Measurements from ENCODE around the gene ACTN4.

Gene ACTN4

DNA sequence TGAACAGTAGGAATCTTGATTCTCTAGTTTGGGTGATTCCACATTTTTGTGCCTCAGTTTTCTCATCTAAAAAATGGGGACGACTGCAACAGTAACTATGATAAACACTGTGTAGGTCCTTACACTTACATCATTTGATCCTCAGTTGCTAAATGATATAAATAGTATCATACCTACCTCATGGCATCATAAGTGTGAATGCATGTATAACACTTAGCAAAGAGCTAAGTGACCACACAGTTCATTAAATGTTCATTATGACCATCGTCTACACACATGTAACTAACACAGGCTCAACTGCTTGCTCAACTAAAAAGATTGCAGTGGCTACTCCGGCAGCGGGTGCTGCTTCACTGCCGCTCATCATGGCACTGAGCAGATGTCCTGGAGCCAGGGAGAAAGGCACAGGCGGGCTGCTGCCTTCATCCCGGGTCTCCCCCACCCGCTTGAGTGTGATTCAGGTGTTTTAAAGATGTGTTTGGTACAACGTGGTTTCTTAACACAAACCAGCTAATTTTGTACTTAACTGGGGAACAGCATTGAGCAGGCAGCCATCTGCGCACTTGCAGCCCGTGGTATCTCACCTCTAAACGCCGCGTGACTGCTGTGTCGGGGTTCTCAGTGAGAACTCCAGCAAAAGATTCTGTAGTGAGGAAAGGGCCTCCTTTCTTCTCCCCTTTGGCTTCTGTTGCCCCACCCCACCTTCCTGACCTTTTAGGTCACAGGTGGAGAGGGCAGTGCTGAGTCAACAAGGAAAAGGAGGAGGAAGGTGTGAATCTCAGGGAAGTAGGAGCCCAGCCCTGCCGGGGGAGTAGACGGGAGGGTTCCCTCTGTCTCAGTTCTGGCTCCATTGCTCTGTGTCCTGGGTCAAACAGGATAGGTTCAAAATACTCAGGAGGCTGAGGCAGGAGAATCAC is 11.7 kb upstream of the ACTN4 start:
- no peak for DNase-seq (ENCODE audit: low read depth)

- no peak for DNase-seq (ENCODE audit: low read depth)
These were observed 9.0 kb upstream of the ACTN4 start for GRCh38 chr19:38638461-38638860.

- DNase-seq (ENCODE audit: low read depth), result no peak
These were observed 7.8 kb upstream of the ACTN4 start for GRCh38 chr19:38639679-38640078.

- DNase-seq (ENCODE audit: low read depth), result no peak
These were observed 7.1 kb upstream of the ACTN4 start for GRCh38 chr19:38640368-38640767.

DNA sequence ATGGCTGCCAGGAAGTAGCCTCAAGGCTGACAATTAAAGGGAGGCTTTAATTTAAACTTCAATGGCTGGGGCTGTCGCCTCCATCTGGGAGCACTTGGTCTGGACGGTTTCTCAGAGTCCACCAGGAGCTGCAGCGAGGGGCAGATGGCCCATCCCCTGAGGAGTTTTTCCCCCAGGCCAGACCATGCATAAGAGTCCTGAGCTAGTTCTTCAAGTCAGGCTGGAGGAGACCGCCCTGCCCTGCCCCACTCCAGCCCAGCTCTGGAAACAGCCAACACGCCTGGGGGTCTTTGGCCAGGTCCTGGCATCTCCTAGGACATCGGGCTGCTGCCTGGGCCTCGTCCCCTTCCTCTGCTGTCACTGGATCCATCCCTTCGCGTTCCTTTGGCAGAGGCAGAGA is 5.3 kb upstream of the ACTN4 start:
- DNase-seq (ENCODE audit: low read depth), result no peak

GRCh38 chr19:38644719-38645118 is 2.7 kb upstream of the ACTN4 start:
- DNase-seq (ENCODE audit: low read depth), result no peak

- DNase-seq (ENCODE audit: low read depth), result no peak
These were observed 718 bp downstream of the ACTN4 start for GRCh38 chr19:38647966-38648768.

GRCh38 chr19:38648769-38649304 is 1.4 kb downstream of the ACTN4 start:
- no peak for DNase-seq (ENCODE audit: low read depth)

DNA sequence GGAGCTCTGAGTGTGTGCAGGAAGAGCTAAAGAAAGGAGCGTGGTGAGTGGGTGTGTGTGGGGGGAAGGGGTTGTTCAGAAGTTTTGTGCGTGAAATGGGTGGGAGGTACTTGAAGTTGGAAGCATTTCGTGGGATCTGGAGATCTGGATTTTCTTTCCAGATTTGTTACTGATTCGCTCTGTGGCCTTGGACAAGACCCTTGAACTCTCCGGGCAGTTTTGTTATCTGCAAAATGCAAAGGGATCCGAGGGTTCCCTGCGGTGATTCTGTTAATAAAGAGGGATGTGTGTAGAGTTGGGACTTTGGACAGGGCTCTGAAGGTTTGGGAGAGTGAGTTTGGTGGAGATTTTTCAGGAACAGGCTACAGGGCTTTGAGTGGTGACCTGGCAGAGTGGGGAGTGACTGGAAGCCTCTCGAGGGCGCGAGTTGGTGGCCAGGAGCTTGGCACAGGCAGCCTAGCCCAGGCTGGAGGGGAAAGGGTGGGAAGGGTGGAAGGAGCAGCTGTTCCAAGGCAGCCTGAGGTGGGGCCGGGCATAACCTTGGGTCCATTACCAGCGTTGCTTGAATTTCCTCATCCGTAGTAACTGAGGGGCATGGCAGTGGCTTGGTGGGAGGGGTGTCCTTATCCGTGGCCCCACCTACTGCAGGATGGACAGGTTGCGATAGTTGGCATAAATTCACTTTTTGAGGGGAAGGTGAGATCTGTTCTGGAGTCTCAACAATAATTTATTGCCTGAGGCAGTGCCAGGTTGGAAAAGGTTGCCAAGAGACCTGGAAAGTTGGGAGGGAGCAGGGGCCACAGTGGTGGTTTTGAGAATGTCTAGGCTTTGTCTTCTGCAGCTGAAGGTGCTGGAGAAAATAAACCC is 2.1 kb downstream of the ACTN4 start:
- no peak for DNase-seq (ENCODE audit: low read depth)

- no peak for DNase-seq (ENCODE audit: low read depth)
These were observed 2.8 kb downstream of the ACTN4 start for GRCh38 chr19:38650172-38650775.

DNA sequence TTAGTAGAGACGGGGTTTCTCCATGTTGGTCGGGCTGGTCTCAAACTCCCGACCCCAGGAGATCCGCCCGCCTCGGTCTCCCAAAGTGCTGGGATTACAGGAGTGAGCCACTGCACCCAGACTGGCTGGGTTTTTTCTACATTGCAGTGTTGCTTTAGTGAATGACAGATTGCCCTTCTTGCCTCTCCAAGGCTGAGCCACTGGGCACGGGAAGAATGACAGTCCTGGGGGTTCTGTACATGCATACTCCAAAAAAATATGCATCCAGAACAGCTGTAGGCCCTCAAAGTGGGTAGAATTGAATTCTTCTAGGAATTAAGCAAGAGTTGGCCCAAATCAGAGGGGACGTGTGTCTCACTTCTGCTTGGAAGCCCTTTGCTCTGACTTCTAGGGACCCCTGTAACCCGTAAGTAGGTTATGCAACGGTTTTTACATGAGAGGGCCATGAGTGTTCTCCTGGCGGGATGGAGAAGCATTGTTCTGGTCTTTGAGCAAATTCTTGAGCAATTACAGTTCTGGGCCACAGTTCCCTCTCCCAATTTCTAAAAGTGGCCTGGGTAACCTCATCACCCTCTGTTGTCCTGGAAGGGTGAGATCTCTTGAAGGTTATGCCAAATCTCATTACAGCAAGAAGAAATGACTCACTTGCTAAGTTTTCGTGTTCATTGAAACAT is 3.6 kb downstream of the ACTN4 start:
- peak; percentile 94 for DNase-seq (ENCODE audit: low read depth)

DNA sequence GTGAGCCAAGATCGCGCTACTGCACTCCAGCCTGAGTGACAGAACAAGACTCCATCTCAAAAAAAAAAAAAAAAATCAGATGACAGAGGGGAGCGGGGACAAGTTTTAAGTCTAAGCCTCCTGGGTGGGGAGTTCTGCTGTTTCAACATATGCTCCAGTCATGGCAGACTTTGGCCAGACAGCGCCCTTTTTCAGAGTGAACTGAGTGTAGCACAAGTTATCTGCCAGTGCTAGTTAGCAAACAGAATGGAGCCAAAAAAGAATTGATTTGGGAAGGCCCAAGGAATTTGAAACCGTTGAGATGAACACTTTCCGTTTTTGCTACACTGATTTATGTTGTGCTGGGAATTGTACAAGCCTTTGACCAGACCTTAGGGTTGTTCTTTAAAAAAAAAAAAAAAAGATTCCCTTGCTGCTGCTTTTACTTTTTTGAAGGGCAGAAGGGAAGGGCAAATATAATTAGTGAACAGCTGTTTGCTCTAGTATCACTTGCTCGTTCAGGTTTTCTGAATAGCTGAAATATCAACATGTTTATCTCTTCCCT is 5.7 kb downstream of the ACTN4 start:
- DNase-seq (ENCODE audit: low read depth), result peak; percentile 63

GRCh38 chr19:38654628-38655055 is 7.2 kb downstream of the ACTN4 start:
- no peak for DNase-seq (ENCODE audit: low read depth)

GRCh38 chr19:38655148-38655824 is 7.8 kb downstream of the ACTN4 start:
- DNase-seq (ENCODE audit: low read depth), result no peak

- peak; percentile 75 for DNase-seq (ENCODE audit: low read depth)
These were observed 8.9 kb downstream of the ACTN4 start for GRCh38 chr19:38656171-38656981.

GRCh38 chr19:38657633-38658222 is 10.3 kb downstream of the ACTN4 start:
- peak; percentile 72 for DNase-seq (ENCODE audit: low read depth)

- peak; percentile 99 for DNase-seq (ENCODE audit: low read depth)
These were observed 11.2 kb downstream of the ACTN4 start for GRCh38 chr19:38658462-38659306.

DNA sequence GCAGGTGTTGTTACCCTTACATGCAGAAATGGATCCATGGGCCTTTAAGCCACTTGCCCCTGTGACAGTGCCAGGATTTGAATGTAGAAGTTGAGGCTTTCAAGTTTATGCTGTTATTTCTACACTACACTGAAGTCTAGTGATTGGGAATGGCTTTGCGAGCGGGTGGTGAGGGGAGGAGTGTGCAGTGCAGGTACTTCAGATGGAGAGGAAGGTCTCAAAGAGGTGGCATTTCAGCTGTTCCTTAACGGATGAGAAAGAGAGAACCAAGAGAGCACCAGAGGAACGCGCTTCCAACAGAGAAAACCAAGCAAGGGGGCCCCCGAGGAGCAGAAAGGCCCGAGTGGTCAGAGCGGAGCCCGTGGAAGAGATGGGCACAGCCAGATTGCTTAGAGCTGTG is 13.3 kb downstream of the ACTN4 start:
- DNase-seq (ENCODE audit: low read depth), result no peak

Measured in fibroblast of gingiva (primary cell).